Activated CD4-positive, CD25-positive, alpha-beta regulatory T cell (primary cell): ENCODE results near the gene BTBD9.

ENCODE experiments used
- DNase-seq, 4 experiments: peaks; one replicate each; lab custom pipeline; 2025; lab: John Stamatoyannopoulos, UW

Gene BTBD9

GRCh38 chr6:38345586-38345985 is 294.1 kb downstream of the BTBD9 start:
- no peak for DNase-seq

GRCh38 chr6:38341496-38341895 is 298.2 kb downstream of the BTBD9 start:
- DNase-seq: no peak

GRCh38 chr6:38339914-38340313 is 299.8 kb downstream of the BTBD9 start:
- DNase-seq: no peak

GRCh38 chr6:38337819-38338465 is 301.8 kb downstream of the BTBD9 start:
- DNase-seq: no peak

GRCh38 chr6:38336922-38337321 is 302.8 kb downstream of the BTBD9 start:
- DNase-seq: no peak

GRCh38 chr6:38326837-38327236 is 312.9 kb downstream of the BTBD9 start:
- no peak for DNase-seq

- DNase-seq: no peak
Observed at GRCh38 chr6:38323216-38323615, 316.5 kb downstream of the BTBD9 start.

- DNase-seq: no peak
Observed at GRCh38 chr6:38322138-38322537, 317.6 kb downstream of the BTBD9 start.

GRCh38 chr6:38320843-38321242 is 318.9 kb downstream of the BTBD9 start:
- no peak for DNase-seq

- no peak for DNase-seq
Observed at GRCh38 chr6:38320358-38320757, 319.4 kb downstream of the BTBD9 start.

GRCh38 chr6:38319256-38320212 is 320.2 kb downstream of the BTBD9 start:
- no peak for DNase-seq

GRCh38 chr6:38316099-38316868 is 323.4 kb downstream of the BTBD9 start:
- no peak for DNase-seq

GRCh38 chr6:38311201-38311600 is 328.5 kb downstream of the BTBD9 start:
- DNase-seq: no peak

- DNase-seq: no peak
Observed at GRCh38 chr6:38310061-38310460, 329.7 kb downstream of the BTBD9 start.

- DNase-seq: no peak
Observed at GRCh38 chr6:38307740-38308139, 332.0 kb downstream of the BTBD9 start.

GRCh38 chr6:38306931-38307330 is 332.8 kb downstream of the BTBD9 start:
- no peak for DNase-seq

- DNase-seq: no peak
Observed at GRCh38 chr6:38305995-38306681, 333.6 kb downstream of the BTBD9 start.

- DNase-seq: no peak
Observed at GRCh38 chr6:38302838-38303237, 336.9 kb downstream of the BTBD9 start.

- DNase-seq: no peak
Observed at GRCh38 chr6:38302081-38302480, 337.6 kb downstream of the BTBD9 start.

- no peak for DNase-seq
Observed at GRCh38 chr6:38290133-38290799, 349.5 kb downstream of the BTBD9 start.

GRCh38 chr6:38287487-38287886 is 352.2 kb downstream of the BTBD9 start:
- no peak for DNase-seq
